Omental fat pad (tissue), 4 donors: ENCODE results near the gene SHROOM3. TPM values are rescaled to one million over a fixed set of nuclear protein-coding genes. Genes with fewer than 3 reads are reported as not detected.

Experiments used
- ATAC-seq: fragments of 150-250 bp; one replicate; pipeline ENCODE4 v1.9.1; 2016; ENCODE audit warnings: mild to moderate bottlenecking, moderate library complexity; ENCODE audit not compliant: low FRiP score
- DNase-seq: peaks from one replicate; pipeline ENCODE4 v3.0.0-alpha.2; 2019; ENCODE audit warnings: low spot score
- total RNA-seq, 4 donors: library from RNA; depleted of rRNA; stranded (reverse); fragments of >200 nt; gene quantifications; one replicate each; pipeline ENCODE4 v1.1.0, GENCODE V29; 2016
- TF ChIP-seq, protein P1 (sequence below), 3 donors: fragments of 450-650 bp; IDR thresholded peaks; one replicate each; pipeline ENCODE4 v1.5.1; 2016 to 2017; ENCODE audit warnings: antibody characterized with exemption in 3 of 3, mild to moderate bottlenecking in 3 of 3, moderate library complexity in 2 of 3

The SHROOM3 gene
- total RNA-seq, 4 donors from 2014 or later, result 1.3 to 12.2 (median 3.1) TPM

DNA sequence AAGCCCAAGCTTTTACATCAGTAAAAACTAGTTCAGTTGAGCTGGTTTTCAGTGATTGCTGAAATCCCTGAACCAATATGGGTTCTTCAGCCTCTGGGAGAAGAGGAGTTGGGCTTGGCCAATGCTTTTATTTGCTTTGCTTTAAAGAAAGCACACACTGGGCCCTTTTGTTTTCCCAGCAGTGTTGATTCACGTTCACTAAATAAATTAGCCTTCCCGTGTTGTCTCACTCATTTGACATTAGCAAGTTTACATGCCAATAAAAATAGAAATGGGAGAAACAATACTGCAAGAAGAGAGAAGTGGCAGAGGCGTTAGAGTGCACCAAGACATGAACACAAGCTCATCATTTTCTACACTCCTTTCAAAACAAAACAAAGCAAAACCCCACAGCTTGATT is 136.2 kb downstream of the SHROOM3 start:
- DNase-seq (no peak), ATAC-seq (no peak)
- TF ChIP-seq, protein P1, sequence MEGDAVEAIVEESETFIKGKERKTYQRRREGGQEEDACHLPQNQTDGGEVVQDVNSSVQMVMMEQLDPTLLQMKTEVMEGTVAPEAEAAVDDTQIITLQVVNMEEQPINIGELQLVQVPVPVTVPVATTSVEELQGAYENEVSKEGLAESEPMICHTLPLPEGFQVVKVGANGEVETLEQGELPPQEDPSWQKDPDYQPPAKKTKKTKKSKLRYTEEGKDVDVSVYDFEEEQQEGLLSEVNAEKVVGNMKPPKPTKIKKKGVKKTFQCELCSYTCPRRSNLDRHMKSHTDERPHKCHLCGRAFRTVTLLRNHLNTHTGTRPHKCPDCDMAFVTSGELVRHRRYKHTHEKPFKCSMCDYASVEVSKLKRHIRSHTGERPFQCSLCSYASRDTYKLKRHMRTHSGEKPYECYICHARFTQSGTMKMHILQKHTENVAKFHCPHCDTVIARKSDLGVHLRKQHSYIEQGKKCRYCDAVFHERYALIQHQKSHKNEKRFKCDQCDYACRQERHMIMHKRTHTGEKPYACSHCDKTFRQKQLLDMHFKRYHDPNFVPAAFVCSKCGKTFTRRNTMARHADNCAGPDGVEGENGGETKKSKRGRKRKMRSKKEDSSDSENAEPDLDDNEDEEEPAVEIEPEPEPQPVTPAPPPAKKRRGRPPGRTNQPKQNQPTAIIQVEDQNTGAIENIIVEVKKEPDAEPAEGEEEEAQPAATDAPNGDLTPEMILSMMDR (IDR thresholded peaks at IDR 0.05), result no peak

DNA sequence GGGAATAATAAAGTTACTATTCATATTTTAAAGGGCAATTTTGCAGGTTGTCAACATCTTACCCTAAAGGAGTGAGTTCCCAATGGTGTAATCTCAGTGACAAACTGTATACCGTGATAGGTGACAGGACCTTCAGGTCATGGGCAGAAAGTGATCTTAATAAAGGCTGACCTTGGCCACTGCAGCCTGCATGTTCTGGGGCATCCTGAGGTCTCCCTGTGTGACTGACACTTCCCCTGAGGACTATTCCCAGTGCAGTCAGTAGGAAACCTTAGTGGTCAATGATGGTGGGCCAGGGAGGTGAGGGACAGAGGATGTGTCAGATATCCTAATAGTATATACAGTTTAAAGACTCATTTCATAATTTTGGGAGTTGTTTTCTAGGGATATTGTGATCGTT is 137.2 kb downstream of the SHROOM3 start:
- TF ChIP-seq, protein P1 (IDR thresholded peaks at IDR 0.05), result no peak
- DNase-seq (no peak), ATAC-seq (no peak)

DNA sequence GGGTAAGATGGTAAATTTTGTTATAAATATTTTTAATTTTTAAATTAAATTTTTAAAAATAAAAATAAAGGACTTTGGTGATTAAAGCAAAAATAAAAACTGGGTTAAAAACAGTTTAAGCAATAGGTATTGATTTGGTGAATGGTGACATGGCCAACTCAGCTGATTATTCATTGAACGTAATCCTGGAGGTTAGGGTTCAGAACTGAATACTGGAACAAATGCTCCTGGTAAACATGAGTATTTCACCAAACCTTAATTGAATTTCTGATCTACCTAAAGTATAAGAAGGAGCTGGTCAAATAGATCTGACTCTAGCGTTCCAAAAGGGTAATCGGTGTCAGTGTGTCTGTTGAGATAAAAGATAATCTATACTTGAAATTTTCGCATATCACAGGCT is 141.8 kb downstream of the SHROOM3 start:
- no peak for DNase-seq
- ATAC-seq, result no peak
- TF ChIP-seq, protein P1 (IDR thresholded peaks at IDR 0.05), result no peak

DNA sequence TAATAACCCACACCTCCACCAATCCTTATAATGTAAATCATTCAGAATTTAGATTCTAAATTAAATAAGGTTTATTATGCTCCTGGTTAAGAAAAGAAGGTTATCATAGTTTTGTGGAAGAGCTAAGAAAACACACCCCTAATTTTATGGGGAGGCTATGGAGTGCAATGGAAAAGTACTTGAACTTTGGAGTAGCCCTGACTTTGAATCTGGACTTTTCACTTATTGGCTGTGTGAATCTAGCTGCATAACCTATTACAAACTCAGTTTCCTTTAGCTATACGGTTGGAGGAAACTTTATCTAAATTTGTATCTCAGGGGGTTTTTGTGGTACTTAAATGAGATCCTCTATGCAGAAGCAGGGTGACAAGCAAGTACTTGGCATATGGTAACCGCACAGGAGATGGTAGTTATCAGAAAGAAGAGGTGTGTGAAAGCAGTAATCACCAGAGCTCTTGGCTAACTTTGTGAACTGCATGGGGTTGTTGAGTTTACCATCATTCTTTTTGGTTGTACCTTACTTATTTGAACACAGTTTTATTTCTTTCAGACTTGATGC is 143.1 kb downstream of the SHROOM3 start:
- DNase-seq, result no peak
- TF ChIP-seq, protein P1 (IDR thresholded peaks at IDR 0.05), result no peak
- no peak for ATAC-seq

DNA sequence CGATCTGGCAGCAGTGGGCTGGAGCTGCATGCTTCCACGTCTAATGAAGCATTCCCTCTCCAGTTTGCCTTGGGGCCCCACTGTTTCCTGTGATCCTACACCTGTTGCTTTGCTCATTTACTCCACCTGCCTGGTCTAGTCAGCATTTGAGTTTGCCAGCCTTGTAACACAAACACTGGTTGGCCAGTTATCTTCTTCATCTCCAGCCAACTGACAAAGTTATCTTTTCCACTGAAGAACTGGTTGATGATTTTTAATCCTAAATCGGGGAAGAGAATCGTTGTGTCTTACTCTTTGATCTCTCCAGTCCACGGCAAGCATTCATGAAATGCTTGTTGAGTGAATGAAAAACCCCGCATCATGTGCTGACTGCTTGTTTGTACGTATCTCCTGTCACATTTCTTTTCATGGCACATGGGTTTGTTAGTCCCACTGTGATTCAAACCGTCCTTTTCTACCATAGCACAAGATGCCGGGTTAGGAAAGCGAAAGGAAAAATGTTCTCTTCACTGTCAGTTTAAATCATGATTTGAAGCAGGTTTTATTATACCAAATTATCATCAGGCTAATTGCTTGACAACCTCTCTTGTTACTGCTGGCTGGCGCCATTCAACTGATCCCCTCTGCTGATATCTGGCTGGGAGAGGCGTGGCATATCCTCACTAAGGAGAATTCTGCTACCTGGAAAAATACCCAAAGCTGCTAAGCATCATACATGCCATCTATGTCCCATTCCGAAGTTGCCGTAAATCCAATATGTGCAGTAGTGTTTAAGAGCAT is 144.8 kb downstream of the SHROOM3 start:
- TF ChIP-seq, protein P1 (IDR thresholded peaks at IDR 0.05), result no peak
- no peak for DNase-seq
- no peak for ATAC-seq

DNA sequence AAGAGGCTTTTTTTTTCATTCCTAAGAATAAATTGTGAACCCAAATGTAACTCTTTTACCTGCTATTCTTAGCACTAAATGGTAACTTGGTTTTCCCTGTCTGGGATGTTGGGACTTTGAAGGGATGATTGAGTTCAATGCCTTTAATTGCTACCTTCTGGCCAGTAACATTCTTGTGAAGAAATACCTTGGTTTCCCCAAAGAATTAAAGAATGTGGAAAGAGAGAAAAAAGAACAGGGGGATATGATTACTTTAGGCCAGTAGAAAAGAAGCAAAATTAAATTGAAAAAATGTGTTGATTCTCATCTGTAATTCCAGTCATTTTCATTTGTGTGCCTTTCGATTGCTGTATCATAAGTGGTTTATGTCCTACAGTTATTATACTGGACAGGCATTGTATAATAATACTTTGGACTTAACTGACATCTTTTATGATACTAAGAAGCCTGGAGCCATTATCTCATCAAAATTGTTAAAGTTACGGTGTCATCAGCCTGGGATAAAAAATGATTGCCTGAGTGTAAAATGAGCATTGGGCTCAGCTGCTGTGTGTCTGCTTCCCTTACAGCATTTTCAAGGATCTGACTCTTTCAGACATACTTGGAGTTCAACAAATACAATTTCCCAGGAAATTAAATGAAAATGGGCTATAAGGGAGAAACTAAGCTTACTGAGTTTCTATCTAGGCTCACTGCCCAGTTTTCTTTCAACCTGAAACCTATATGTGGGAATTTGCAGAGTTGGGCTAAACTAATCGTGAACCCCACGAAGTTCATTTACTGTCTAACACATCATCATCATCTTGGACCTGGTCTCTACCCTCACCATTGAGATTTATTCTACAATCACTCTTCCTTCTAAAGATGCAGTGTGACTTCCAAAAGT is 146.3 kb downstream of the SHROOM3 start:
- DNase-seq (no peak), ATAC-seq (no peak)
- TF ChIP-seq, protein P1 (IDR thresholded peaks at IDR 0.05), result no peak
